Uterus (tissue), 2 donors: Measurements from ENCODE around the gene SRPX.

Source experiments
- CTCF ChIP-seq, 4 experiments: fragments of 200-600 bp in 2 of 4; fragments of 450-650 bp in 2 of 4; sonication (generic) in 2 of 4; IDR thresholded peaks; one replicate each; pipeline ENCODE4 v1.5.1; 2016 to 2019; ENCODE audit warnings: antibody characterized with exemption in 4 of 4, mild to moderate bottlenecking in 2 of 4, moderate library complexity in 1 of 4
- POLR2A ChIP-seq, 2 donors: fragments of 450-650 bp; IDR thresholded peaks; one replicate each; pipeline ENCODE4 v1.6.1; 2016; ENCODE audit warnings: antibody characterized with exemption in 2 of 2, mild to moderate bottlenecking in 1 of 2, moderate library complexity in 1 of 2

DNA sequence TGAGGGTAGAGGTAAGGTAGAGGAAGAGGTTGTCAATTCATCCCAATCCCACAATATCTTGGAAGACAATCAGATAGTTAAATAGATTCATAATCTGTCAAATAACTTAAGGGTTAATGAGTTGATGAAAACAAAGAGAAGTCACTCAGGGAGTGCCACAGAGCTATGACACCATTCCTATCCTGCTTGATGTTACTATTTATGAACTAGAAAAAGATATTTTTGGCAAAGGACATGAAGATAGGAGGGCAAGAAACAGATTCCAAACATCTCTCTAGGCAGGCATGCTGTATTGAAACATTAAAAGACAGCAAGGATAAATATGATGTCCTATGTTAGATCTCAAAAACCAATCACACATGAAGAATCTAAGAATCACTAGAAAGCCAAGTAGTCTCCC is 3.5 kb upstream of the SRPX start:
- TF ChIP-seq CTCF (IDR thresholded peaks at IDR 0.05) (no peak), POLR2A (IDR thresholded peaks at IDR 0.05) (no peak)
